H1 (cell line): ENCODE results near the gene KIAA1671. TPM values are rescaled to one million over a fixed set of nuclear protein-coding genes. Genes with fewer than 3 reads are reported as not detected.

ENCODE experiments used
- CTCF ChIA-PET: fragments of 300-600 bp; sonication (Branson Sonifier 250); formaldehyde crosslinking; loops from one replicate; lab custom pipeline; 2021; ENCODE audit not compliant: partially characterized antibody; lab: Charles Lee
- POLR2A ChIA-PET: fragments of 300-600 bp; sonication (Branson Sonifier 250); formaldehyde crosslinking; loops from one replicate; lab custom pipeline; 2021; ENCODE audit warnings: inconsistent platforms; ENCODE audit not compliant: partially characterized antibody; lab: Charles Lee
- DNase-seq, 2 experiments: peaks; one replicate each; pipeline versions ENCODE4 v3.0.0 to v3.0.0-alpha.2; 2010 to 2022; ENCODE audit warnings: low spot score in 2 of 2, low read depth in 1 of 2, mixed read lengths in 1 of 2
- FAIRE-seq: peaks from 2 replicates; lab custom pipeline; 2011; peaks lifted over from hg19 to GRCh38; lab: Jason Lieb, UNC
- H2AFZ ChIP-seq: 2 replicates; pipeline ENCODE4 v1.8.1; 2012; ENCODE audit warnings: low read length, inconsistent platforms
- H2AK5ac ChIP-seq: 2 replicates; pipeline ENCODE4 v1.6.1; 2013; ENCODE audit warnings: low read depth, low read length
- H2BK120ac ChIP-seq: replicated peaks from 2 replicates; pipeline ENCODE3; 2013; ENCODE audit warnings: low read depth, low read length, inconsistent platforms
- H2BK12ac ChIP-seq: 2 replicates; pipeline ENCODE4 v1.6.1; 2013; ENCODE audit warnings: low read depth, low read length
- H2BK15ac ChIP-seq: 2 replicates; pipeline ENCODE4 v1.6.1; 2013; ENCODE audit warnings: low read length
- H2BK20ac ChIP-seq: 2 replicates; pipeline ENCODE4 v1.6.1; 2013; ENCODE audit warnings: low read length
- H2BK5ac ChIP-seq: 2 replicates; pipeline ENCODE4 v1.6.1; 2013; ENCODE audit warnings: low read depth, low read length
- H3K14ac ChIP-seq: 2 replicates; pipeline ENCODE4 v1.6.1; 2013; ENCODE audit warnings: inconsistent platforms; ENCODE audit not compliant: insufficient read length
- H3K18ac ChIP-seq: 2 replicates; pipeline ENCODE4 v1.6.1; 2013; ENCODE audit warnings: low read length; ENCODE audit errors: extremely low read depth
- H3K23ac ChIP-seq: 2 replicates; pipeline ENCODE4 v1.6.1; 2013; ENCODE audit warnings: inconsistent platforms; ENCODE audit not compliant: insufficient read length
- H3K23me2 ChIP-seq: 2 replicates; pipeline ENCODE4 v1.6.1; 2013; ENCODE audit warnings: low read depth, low read length
- H3K27ac ChIP-seq: 2 replicates; pipeline ENCODE4 v1.6.1; 2011; ENCODE audit warnings: low read depth, low read length, inconsistent platforms
- H3K27me3 ChIP-seq, 4 experiments: replicated peaks in 1 of 4; 1 replicate in 1 of 4; 2 replicates in 3 of 4; pipeline versions ENCODE4 v1.6.1 to v1.8.1; 2011 to 2013; ENCODE audit warnings: low read length in 3 of 4, mild to moderate bottlenecking in 3 of 4, inconsistent platforms in 2 of 4, mixed read lengths in 2 of 4, moderate library complexity in 1 of 4; ENCODE audit not compliant: control insufficient read depth in 3 of 4, insufficient read depth in 3 of 4; ENCODE audit errors: extremely low read depth in 1 of 4
- H3K36me3 ChIP-seq, 4 experiments: 2 replicates each; pipeline versions ENCODE4 v1.6.1 to v1.8.1; 2011 to 2013; ENCODE audit warnings: mild to moderate bottlenecking in 4 of 4, low read length in 3 of 4, moderate library complexity in 2 of 4, control low read depth in 1 of 4, inconsistent platforms in 1 of 4; ENCODE audit not compliant: insufficient read depth in 4 of 4, control insufficient read depth in 2 of 4
- H3K4ac ChIP-seq: replicated peaks from 2 replicates; pipeline ENCODE3; 2013; ENCODE audit warnings: low read length, low read depth, mixed read lengths, inconsistent platforms; ENCODE audit not compliant: insufficient read length
- H3K4me1 ChIP-seq, 4 experiments: replicated peaks in 1 of 4; 1 replicate in 1 of 4; 2 replicates in 3 of 4; pipeline versions ENCODE4 v1.6.1 to v1.8.1; 2011 to 2013; ENCODE audit warnings: low read length in 3 of 4, inconsistent platforms in 2 of 4, mixed read lengths in 1 of 4; ENCODE audit not compliant: insufficient read depth in 4 of 4, control insufficient read depth in 3 of 4
- H3K4me2 ChIP-seq, 2 experiments: 2 replicates each; pipeline versions ENCODE4 v1.6.1 to v1.8.1; 2011 to 2013; ENCODE audit warnings: low read depth in 2 of 2, low read length in 2 of 2, control low read depth in 1 of 2, inconsistent platforms in 1 of 2, mild to moderate bottlenecking in 1 of 2; ENCODE audit not compliant: insufficient read depth in 1 of 2
- H3K4me3 ChIP-seq, 4 experiments: fragments of 200-600, 300-600 bp in 1 of 4; sonication (generic), shearing (Covaris generic), sonication (Bioruptor Twin) in 1 of 4; 2 replicates each; pipeline versions ENCODE4 v1.5.1 to v1.8.1; 2011 to 2016; ENCODE audit warnings: low read length in 4 of 4, low read depth in 3 of 4, control low read depth in 2 of 4, inconsistent platforms in 2 of 4, mild to moderate bottlenecking in 2 of 4, mixed read lengths in 1 of 4, moderate library complexity in 1 of 4; ENCODE audit not compliant: insufficient read depth in 2 of 4; ENCODE audit errors: extremely low read depth in 1 of 4
- H3K56ac ChIP-seq: replicated peaks from 2 replicates; pipeline ENCODE3; 2013; ENCODE audit warnings: low read depth, mild to moderate bottlenecking, mixed read lengths, low read length, inconsistent platforms; ENCODE audit not compliant: insufficient read length
- H3K79me1 ChIP-seq: 2 replicates; pipeline ENCODE4 v1.6.1; 2013; ENCODE audit warnings: low read depth, low read length, control low read depth
- H3K79me2 ChIP-seq, 2 experiments: 2 replicates each; pipeline versions ENCODE4 v1.6.1 to v1.8.1; 2012 to 2013; ENCODE audit warnings: low read length in 2 of 2, mild to moderate bottlenecking in 2 of 2, inconsistent platforms in 1 of 2; ENCODE audit not compliant: insufficient read depth in 2 of 2, control insufficient read depth in 1 of 2
- H3K9ac ChIP-seq, 4 experiments: replicated peaks in 1 of 4; 1 replicate in 1 of 4; 2 replicates in 3 of 4; pipeline versions ENCODE4 v1.6.1 to v1.8.1; 2011 to 2013; ENCODE audit warnings: low read depth in 3 of 4, low read length in 3 of 4, control low read depth in 2 of 4, mild to moderate bottlenecking in 2 of 4, moderate library complexity in 2 of 4, inconsistent platforms in 1 of 4; ENCODE audit errors: extremely low read depth in 1 of 4
- H3K9me3 ChIP-seq, 2 experiments: 2 replicates each; pipeline versions ENCODE4 v1.6.1 to v1.8.1; 2012 to 2013; ENCODE audit warnings: mild to moderate bottlenecking in 2 of 2, moderate library complexity in 2 of 2, control low read depth in 1 of 2, inconsistent platforms in 1 of 2, low read depth in 1 of 2, low read length in 1 of 2, mixed read lengths in 1 of 2; ENCODE audit not compliant: insufficient read depth in 2 of 2
- H4K20me1 ChIP-seq, 2 experiments: replicated peaks in 1 of 2; 2 replicates each; pipeline versions ENCODE3 to v1.8.1; 2011 to 2013; ENCODE audit warnings: inconsistent platforms in 2 of 2, low read length in 2 of 2, mild to moderate bottlenecking in 1 of 2; ENCODE audit not compliant: insufficient read depth in 2 of 2, control insufficient read depth in 1 of 2
- H4K5ac ChIP-seq: 2 replicates; pipeline ENCODE4 v1.6.1; 2013; ENCODE audit warnings: low read length, low read depth, mixed read lengths, inconsistent platforms; ENCODE audit not compliant: insufficient read length
- H4K8ac ChIP-seq: 2 replicates; pipeline ENCODE4 v1.8.0; 2013; ENCODE audit warnings: mild to moderate bottlenecking, moderate library complexity, low read length, inconsistent platforms; ENCODE audit not compliant: insufficient read depth; ENCODE audit errors: extremely low read depth
- H4K91ac ChIP-seq: replicated peaks from 2 replicates; pipeline ENCODE3; 2013; ENCODE audit warnings: low read length, mixed read lengths, inconsistent platforms; ENCODE audit not compliant: insufficient read length
- GABPA ChIP-seq: IDR thresholded peaks from 2 replicates; pipeline ENCODE4 v1.6.1; 2011; ENCODE audit warnings: mild to moderate bottlenecking, low read length, moderate library complexity, borderline replicate concordance; ENCODE audit not compliant: insufficient read depth
- HDAC6 ChIP-seq: IDR thresholded peaks from one replicate; pipeline ENCODE4 v1.7.1; 2012; ENCODE audit warnings: low read depth, mild to moderate bottlenecking, inconsistent platforms, low read length, moderate library complexity
- KDM1A ChIP-seq: fragments of 200-600, 300-600 bp; sonication (generic); IDR thresholded peaks from 2 replicates; pipeline ENCODE4 v1.7.1; 2016; ENCODE audit warnings: mild to moderate bottlenecking, low read length, borderline replicate concordance
- NRF1 ChIP-seq: IDR thresholded peaks from 2 replicates; pipeline ENCODE4 v1.6.1; 2011; ENCODE audit warnings: mild to moderate bottlenecking, low read depth, low read length, improper control_type of control experiment
- RAD21 ChIP-seq, 2 experiments: IDR thresholded peaks in 1 of 2; conservative IDR thresholded peaks in 1 of 2; 2 replicates each; pipeline ENCODE4 v1.6.1; 2011; ENCODE audit warnings: low read depth in 2 of 2, low read length in 2 of 2, improper control_type of control experiment in 1 of 2, inconsistent platforms in 1 of 2, mild to moderate bottlenecking in 1 of 2, moderate library complexity in 1 of 2
- RFX5 ChIP-seq: IDR thresholded peaks from 2 replicates; pipeline ENCODE4 v1.6.1; 2011; ENCODE audit warnings: low read depth, low read length, improper control_type of control experiment, borderline replicate concordance
- TCF12 ChIP-seq: IDR thresholded peaks from 2 replicates; pipeline ENCODE4 v1.6.1; 2011; ENCODE audit warnings: low read depth, mild to moderate bottlenecking, low read length
- WGBS, 2 experiments: shearing (Covaris generic) in 1 of 2; methylation state at CpG; one replicate each; pipeline versions ENCODE4 v1.1.6 to v1.1.7; 2013 to 2015; ENCODE audit warnings: low lambda C conversion rate in 2 of 2, mixed read lengths in 2 of 2, inconsistent platforms in 1 of 2, low coverage in 1 of 2, missing lambda C conversion rate in 1 of 2; ENCODE audit not compliant: insufficient replicate concordance in 2 of 2, insufficient coverage in 1 of 2, insufficient read length in 1 of 2; ENCODE audit errors: extremely low coverage in 1 of 2, missing lambda C conversion rate in 1 of 2; 5-methylcytosine and 5-hydroxymethylcytosine counted together
- polyA plus RNA-seq, 7 experiments: library from polyadenylated mRNA; depleted of rRNA in 3 of 7; stranded (reverse) in 5 of 7; unstranded in 2 of 7; fragments of >200 nt in 5 of 7; fragments of 200-250 nt in 2 of 7; gene quantifications; 1 replicate in 5 of 7; 2 replicates in 1 of 7; 4 replicates in 1 of 7; pipeline versions ENCODE4 v1.2.1 to v1.2.3, GENCODE V29; 2011 to 2013; ENCODE audit warnings: missing spikeins in 2 of 7, mixed read lengths in 2 of 7
- total RNA-seq: library from RNA; stranded (reverse); fragmentation: NEBNext Ultra II Directional; extraction: Animal tissue kit (Norgen Biotek cat#: 25700); gene quantifications from 2 replicates; pipeline ENCODE4 v1.2.1, GENCODE V29; 2021
- TF ChIP-seq, protein P1 (sequence below), 3 experiments: IDR thresholded peaks; 1 replicate in 2 of 3; 2 replicates in 1 of 3; pipeline versions ENCODE4 v1.5.1 to v1.6.1; 2011; ENCODE audit warnings: low read length in 3 of 3, mild to moderate bottlenecking in 3 of 3, inconsistent platforms in 2 of 3, low read depth in 1 of 3, moderate library complexity in 1 of 3; ENCODE audit not compliant: insufficient read depth in 1 of 3; ENCODE audit errors: control extremely low read depth in 1 of 3

KIAA1671 gene
- total and polyA plus RNA-seq, 2 of the 8 experiments (the other 6 are each of a cell fraction or from before 2014, with no cell fraction given), result 6.4 to 23.9 TPM

DNA sequence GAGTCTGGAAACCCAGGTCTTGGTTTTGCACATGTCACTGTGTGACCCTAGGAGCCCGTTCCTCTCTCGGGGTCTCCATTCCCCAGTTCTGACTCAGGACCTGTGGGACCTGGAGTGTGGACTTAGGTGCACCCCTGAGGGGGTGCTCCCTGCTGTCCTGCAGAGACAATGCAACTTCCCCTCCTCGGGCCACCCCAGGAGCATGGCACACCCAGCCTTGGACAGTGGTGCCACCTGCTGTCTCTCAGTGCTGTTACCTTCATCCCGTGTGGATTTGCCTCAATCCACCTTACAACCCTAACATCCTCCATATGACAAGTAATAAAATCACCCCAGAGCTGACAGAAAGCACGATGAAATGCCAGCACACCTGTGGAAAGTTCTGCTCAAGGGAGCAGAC, 219.6 kb downstream of the KIAA1671 start:
- no peaks in the 10 kb centered on the region; a peak in 2 of 8 replicates for H3K36me3 ChIP-seq
- H4K5ac ChIP-seq, result no peak overlapping the region
- no peak overlapping the region for H3K27ac ChIP-seq
- FAIRE-seq (no peak), DNase-seq (no peak)
- no peak overlapping the region for H2BK15ac ChIP-seq
- no peak for TF ChIP-seq NRF1
- no peak for TF ChIP-seq GABPA
- no peak for TF ChIP-seq RFX5
- TF ChIP-seq TCF12, result no peak
- TF ChIP-seq KDM1A, result no peak
- TF ChIP-seq, protein P1, sequence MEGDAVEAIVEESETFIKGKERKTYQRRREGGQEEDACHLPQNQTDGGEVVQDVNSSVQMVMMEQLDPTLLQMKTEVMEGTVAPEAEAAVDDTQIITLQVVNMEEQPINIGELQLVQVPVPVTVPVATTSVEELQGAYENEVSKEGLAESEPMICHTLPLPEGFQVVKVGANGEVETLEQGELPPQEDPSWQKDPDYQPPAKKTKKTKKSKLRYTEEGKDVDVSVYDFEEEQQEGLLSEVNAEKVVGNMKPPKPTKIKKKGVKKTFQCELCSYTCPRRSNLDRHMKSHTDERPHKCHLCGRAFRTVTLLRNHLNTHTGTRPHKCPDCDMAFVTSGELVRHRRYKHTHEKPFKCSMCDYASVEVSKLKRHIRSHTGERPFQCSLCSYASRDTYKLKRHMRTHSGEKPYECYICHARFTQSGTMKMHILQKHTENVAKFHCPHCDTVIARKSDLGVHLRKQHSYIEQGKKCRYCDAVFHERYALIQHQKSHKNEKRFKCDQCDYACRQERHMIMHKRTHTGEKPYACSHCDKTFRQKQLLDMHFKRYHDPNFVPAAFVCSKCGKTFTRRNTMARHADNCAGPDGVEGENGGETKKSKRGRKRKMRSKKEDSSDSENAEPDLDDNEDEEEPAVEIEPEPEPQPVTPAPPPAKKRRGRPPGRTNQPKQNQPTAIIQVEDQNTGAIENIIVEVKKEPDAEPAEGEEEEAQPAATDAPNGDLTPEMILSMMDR (IDR thresholded peaks at IDR 0.05; ENCODE audit: control extremely low read depth in 1 of 3, insufficient read depth in 1 of 3, low read depth in 1 of 3, low read length in 3 of 3), result peak; percentile 63 to 67 (median 64)
- TF ChIP-seq HDAC6, result no peak
- TF ChIP-seq RAD21 (IDR thresholded peaks at IDR 0.05 in 1 of 2, conservative IDR thresholded peaks at IDR 0.05 in 1 of 2; ENCODE audit: low read depth in 2 of 2, low read length in 2 of 2), result peak; percentile 71 to 77
- H3K4ac ChIP-seq, result no peak overlapping the region
- CTCF ChIA-PET, result interaction anchor here (0.6 to 6.0 kb wide), 10 partner anchors 8 to 110 kb away, joined by 3 to 37 read pairs (median 3); no protein-coding TSS in a partner anchor
- no peak overlapping the region for H3K56ac ChIP-seq
- no peaks in the 10 kb centered on the region for H3K79me2 ChIP-seq
- H3K9me3 ChIP-seq, result no peaks in the 10 kb centered on the region
- H3K14ac ChIP-seq, result no peak overlapping the region
- no peaks in the 10 kb centered on the region for H3K79me1 ChIP-seq
- no peak overlapping the region for H3K4me3 ChIP-seq
- H3K18ac ChIP-seq, result no peak overlapping the region
- peaks cover 0 to 3% of the 10 kb centered on the region in 2 experiments for H4K20me1 ChIP-seq
- no peak overlapping the region for H4K8ac ChIP-seq
- H2AFZ ChIP-seq, result no peak overlapping the region
- H2BK120ac ChIP-seq, result no peak overlapping the region
- H3K4me1 ChIP-seq, result 0 out of 7 replicates have a peak, but pooled peaks cover 0 to 4% (median 0%) of the 10 kb centered on the region in 4 experiments
- no peak overlapping the region for H2BK20ac ChIP-seq
- no peak overlapping the region for H2AK5ac ChIP-seq
- H4K91ac ChIP-seq, result no peak overlapping the region
- no peak overlapping the region for H3K9ac ChIP-seq
- H3K23ac ChIP-seq, result no peak overlapping the region
- H3K23me2 ChIP-seq, result no peaks in the 10 kb centered on the region
- POLR2A ChIA-PET, result interaction anchor here (0.8 kb wide), 1 partner anchor 110 kb away, joined by 3 read pairs; no protein-coding TSS in a partner anchor
- no peak overlapping the region for H3K4me2 ChIP-seq
- WGBS, 2 experiments, result 83% methylated on average over 5 of the region's 5 CpGs; no CpG with 5 or more reads in 1 of the 2 experiments
- no peak overlapping the region for H2BK5ac ChIP-seq
- H3K27me3 ChIP-seq, result no peaks in the 10 kb centered on the region
- no peak overlapping the region for H2BK12ac ChIP-seq
